Ishikawa (cell line): ENCODE measurements around the gene BUD13.

Experiments
- CEBPB ChIP-seq: IDR thresholded peaks from 2 replicates; pipeline ENCODE4 v1.6.1; 2012
- REST ChIP-seq: IDR thresholded peaks from 2 replicates; pipeline ENCODE4 v1.6.1; 2012; ENCODE audit warnings: low read depth, mild to moderate bottlenecking
- TAF1 ChIP-seq: IDR thresholded peaks from 2 replicates; pipeline ENCODE4 v1.6.1; 2012; ENCODE audit warnings: low read depth, mild to moderate bottlenecking

GRCh38 chr11:116786326-116786725 lies 13.5 kb upstream of the BUD13 start:
- TF ChIP-seq TAF1 (no peak), CEBPB (no peak), REST (no peak)
